Gastrocnemius medialis (tissue), 4 donors: ENCODE data around the gene TTBK1. TPM values are rescaled to one million over a fixed set of nuclear protein-coding genes. Genes with fewer than 3 reads are reported as not detected.

Experiments used
- ATAC-seq, 2 donors: fragments of 150-250 bp; one replicate each; pipeline ENCODE4 v1.9.1; 2016
- DNase-seq, 2 donors: peaks; one replicate each; pipeline ENCODE4 v3.0.0-alpha.2; 2019
- H3K27ac ChIP-seq, 4 donors: fragments of 200-600 bp; sonication (generic); 1 replicate in 1 of 4; 2 replicates in 3 of 4; pipeline ENCODE4 v1.5.1; 2016 to 2018; ENCODE audit warnings: mild to moderate bottlenecking in 2 of 4, moderate library complexity in 1 of 4
- H3K27me3 ChIP-seq, 3 donors: fragments of 200-600 bp; sonication (generic) in 2 of 3; 1 replicate in 1 of 3; 2 replicates in 2 of 3; pipeline versions ENCODE4 v1.5.1 to v1.6.0; 2016 to 2019; ENCODE audit warnings: mild to moderate bottlenecking in 1 of 3, moderate library complexity in 1 of 3
- H3K36me3 ChIP-seq, 2 donors: fragments of 200-600 bp; sonication (generic) in 1 of 2; one replicate each; pipeline ENCODE4 v1.5.1; 2017 to 2018
- H3K4me1 ChIP-seq, 2 donors: fragments of 200-600 bp; sonication (generic) in 1 of 2; one replicate each; pipeline ENCODE4 v1.5.1; 2016 to 2017; ENCODE audit warnings: mild to moderate bottlenecking in 2 of 2
- H3K4me3 ChIP-seq, 4 donors: fragments of 200-600 bp; sonication (generic) in 3 of 4; 1 replicate in 1 of 4; 2 replicates in 3 of 4; pipeline ENCODE4 v1.5.1; 2016 to 2019; ENCODE audit warnings: mild to moderate bottlenecking in 2 of 4
- H3K9me3 ChIP-seq, 3 donors: fragments of 200-600 bp; sonication (generic) in 2 of 3; 1 replicate in 1 of 3; 2 replicates in 2 of 3; pipeline ENCODE4 v1.5.1; 2016 to 2019
- POLR2A ChIP-seq, 2 donors: fragments of 450-650 bp; IDR thresholded peaks; one replicate each; pipeline ENCODE4 v1.6.1; 2017; ENCODE audit warnings: antibody characterized with exemption in 2 of 2, mild to moderate bottlenecking in 2 of 2, moderate library complexity in 2 of 2
- in situ Hi-C, 4 donors: fragments of 200-750 bp; cut with MboI; loops; one replicate each; pipeline versions ENCODE4 v1.15.0 to v1.8.0; 2017; ENCODE audit warnings: low sequenced_read_pairs in 4 of 4
- intact Hi-C: fragments of 100-400 bp; cut with DNase I; formaldehyde crosslinking; loops from one replicate; pipeline ENCODE4 v1.15.1; 2023; ENCODE audit warnings: low total_unique reads
- total RNA-seq, 4 donors: library from RNA; depleted of rRNA; stranded (reverse); fragments of >200 nt; gene quantifications; one replicate each; pipeline versions ENCODE4 v1.1.0 to v1.2.3, GENCODE V29; 2016
- TF ChIP-seq, protein P1 (sequence below), 5 experiments: fragments of 450-650 bp in 3 of 5; fragments of 200-600 bp in 2 of 5; sonication (generic) in 2 of 5; IDR thresholded peaks in 4 of 5; conservative IDR thresholded peaks in 1 of 5; 1 replicate in 4 of 5; 2 replicates in 1 of 5; pipeline ENCODE4 v1.5.1; 2016 to 2019; ENCODE audit warnings: antibody characterized with exemption in 5 of 5, mild to moderate bottlenecking in 3 of 5, moderate library complexity in 3 of 5

The TTBK1 gene
- total RNA-seq, 4 donors from 2014 or later, result 0.04 TPM; not detected in 3

DNA sequence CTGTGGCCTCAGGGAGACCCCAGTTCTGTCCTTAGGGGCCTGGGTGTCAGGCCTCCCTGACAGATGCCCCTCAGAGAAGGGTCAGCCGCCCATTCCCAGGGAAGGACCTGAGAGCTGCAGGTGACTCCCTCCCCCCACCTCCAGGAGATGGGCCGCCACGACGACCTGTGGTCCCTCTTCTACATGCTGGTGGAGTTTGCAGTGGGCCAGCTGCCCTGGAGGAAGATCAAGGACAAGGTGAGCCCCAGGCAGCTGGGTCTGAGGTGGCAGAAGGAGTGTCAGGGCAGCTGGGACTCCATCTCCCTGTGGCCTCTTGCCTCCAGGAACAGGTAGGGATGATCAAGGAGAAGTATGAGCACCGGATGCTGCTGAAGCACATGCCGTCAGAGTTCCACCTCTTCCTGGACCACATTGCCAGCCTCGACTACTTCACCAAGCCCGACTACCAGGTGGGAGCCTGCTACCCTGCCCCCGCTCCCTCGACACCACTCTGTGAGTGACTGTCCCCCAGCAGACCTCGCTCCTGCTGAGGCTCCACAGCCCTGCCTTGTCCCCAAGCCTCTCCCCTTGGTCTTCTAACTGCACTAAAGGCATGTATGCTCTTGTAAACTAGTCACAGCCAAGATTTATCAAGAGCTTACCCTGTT is 12.2 kb downstream of the TTBK1 start:
- DNase-seq (no peak), ATAC-seq (no peak)
- H3K4me3 ChIP-seq, result no peak overlapping the region
- in situ Hi-C loops, result no loop called here
- no peaks in the 10 kb centered on the region for H3K36me3 ChIP-seq
- H3K27ac ChIP-seq, result no peak overlapping the region
- no peaks in the 10 kb centered on the region for H3K4me1 ChIP-seq
- no peak for TF ChIP-seq POLR2A (IDR thresholded peaks at IDR 0.05)
- peaks cover 5 to 17% (median 6%) of the 10 kb centered on the region in 3 donors for H3K27me3 ChIP-seq
- intact Hi-C loops, result no loop called here
- H3K9me3 ChIP-seq, result no peaks in the 10 kb centered on the region

DNA sequence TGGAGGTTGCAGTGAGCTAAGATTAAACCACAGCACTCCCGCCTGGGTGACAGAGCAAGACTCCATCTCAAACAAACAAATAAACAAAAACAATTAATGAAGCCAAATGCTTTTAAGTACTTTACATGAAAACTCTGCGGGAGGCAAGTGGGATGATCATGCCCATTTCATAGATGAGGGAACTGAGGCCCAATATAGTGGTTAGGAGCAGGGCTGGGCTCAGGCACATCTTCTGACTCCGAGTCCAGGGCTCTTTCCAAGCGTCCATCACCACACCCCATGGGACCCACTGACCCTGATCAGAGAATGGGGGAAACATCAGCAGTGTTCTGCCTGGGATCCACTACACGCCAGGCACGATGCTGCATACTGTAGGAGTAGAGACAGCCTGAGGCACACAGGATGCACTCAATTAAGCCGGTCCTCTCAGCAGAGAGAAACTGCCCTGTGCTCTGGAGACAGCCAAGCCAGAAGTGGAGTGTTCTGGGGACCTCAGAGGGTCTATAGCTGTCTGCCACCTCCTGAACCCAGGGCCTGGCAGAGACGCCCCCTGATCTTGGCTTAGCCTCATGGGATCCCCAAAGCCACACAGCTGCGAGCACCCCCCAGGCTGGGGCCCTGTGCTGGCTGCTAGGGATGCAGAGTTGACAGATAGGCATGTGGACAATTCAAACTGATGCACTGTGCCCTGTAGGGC is 13.5 kb downstream of the TTBK1 start:
- Histone ChIP-seq H3K27me3 (peaks cover 0 to 9% (median under 1%) of the 10 kb centered on the region in 3 donors), H3K4me1 (no peaks in the 10 kb centered on the region), H3K9me3 (no peaks in the 10 kb centered on the region), H3K27ac (no peak overlapping the region), H3K4me3 (no peak overlapping the region), H3K36me3 (no peaks in the 10 kb centered on the region)
- in situ Hi-C loops, result no loop called here
- ATAC-seq (no peak), DNase-seq (no peak)
- intact Hi-C loops, result no loop called here
- no peak for TF ChIP-seq POLR2A (IDR thresholded peaks at IDR 0.05)
- TF ChIP-seq, protein P1, sequence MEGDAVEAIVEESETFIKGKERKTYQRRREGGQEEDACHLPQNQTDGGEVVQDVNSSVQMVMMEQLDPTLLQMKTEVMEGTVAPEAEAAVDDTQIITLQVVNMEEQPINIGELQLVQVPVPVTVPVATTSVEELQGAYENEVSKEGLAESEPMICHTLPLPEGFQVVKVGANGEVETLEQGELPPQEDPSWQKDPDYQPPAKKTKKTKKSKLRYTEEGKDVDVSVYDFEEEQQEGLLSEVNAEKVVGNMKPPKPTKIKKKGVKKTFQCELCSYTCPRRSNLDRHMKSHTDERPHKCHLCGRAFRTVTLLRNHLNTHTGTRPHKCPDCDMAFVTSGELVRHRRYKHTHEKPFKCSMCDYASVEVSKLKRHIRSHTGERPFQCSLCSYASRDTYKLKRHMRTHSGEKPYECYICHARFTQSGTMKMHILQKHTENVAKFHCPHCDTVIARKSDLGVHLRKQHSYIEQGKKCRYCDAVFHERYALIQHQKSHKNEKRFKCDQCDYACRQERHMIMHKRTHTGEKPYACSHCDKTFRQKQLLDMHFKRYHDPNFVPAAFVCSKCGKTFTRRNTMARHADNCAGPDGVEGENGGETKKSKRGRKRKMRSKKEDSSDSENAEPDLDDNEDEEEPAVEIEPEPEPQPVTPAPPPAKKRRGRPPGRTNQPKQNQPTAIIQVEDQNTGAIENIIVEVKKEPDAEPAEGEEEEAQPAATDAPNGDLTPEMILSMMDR (IDR thresholded peaks at IDR 0.05 in 4 of 5, conservative IDR thresholded peaks at IDR 0.05 in 1 of 5), result no peak

DNA sequence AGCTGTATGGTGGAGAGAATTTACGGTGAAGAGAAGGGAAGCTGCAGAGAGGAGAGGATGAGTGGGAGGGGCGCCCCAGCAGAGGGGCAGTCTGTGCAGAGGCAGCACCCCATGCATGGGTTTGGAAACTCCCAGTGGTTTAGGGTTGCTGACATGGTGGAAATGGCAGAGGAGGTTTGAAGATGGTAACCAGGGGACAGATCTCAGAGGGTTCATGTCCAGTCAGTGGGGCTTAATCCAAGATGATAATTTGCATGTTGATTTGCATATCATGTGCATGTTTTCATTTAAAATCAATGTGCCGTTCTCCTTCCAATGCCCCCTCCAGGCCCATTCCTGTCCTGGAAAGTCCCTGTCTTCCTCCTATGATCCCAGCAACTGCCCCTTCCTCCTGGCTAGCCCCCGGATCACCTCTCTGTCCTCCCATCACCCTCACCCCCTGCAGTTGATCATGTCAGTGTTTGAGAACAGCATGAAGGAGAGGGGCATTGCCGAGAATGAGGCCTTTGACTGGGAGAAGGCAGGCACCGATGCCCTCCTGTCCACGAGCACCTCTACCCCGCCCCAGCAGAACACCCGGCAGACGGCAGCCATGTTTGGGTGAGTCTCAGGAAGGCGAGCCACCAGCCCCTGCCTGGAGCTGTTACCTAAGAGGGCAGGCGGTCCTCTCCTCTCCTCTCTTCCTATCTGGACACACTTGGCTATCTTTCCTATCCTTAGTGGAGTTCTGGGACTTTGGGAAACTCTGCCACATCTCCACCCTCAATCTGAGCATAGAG is 14.3 kb downstream of the TTBK1 start:
- intact Hi-C loops, result no loop called here
- no peaks in the 10 kb centered on the region for H3K9me3 ChIP-seq
- ATAC-seq (no peak), DNase-seq (no peak)
- in situ Hi-C loops, result no loop called here
- no peak overlapping the region for H3K27ac ChIP-seq
- no peaks in the 10 kb centered on the region for H3K36me3 ChIP-seq
- H3K27me3 ChIP-seq, result peaks cover 0 to 9% (median 0%) of the 10 kb centered on the region in 3 donors
- no peaks in the 10 kb centered on the region for H3K4me1 ChIP-seq
- no peak for TF ChIP-seq POLR2A (IDR thresholded peaks at IDR 0.05)
- TF ChIP-seq, protein P1 (IDR thresholded peaks at IDR 0.05 in 4 of 5, conservative IDR thresholded peaks at IDR 0.05 in 1 of 5), result no peak
- no peak overlapping the region for H3K4me3 ChIP-seq

DNA sequence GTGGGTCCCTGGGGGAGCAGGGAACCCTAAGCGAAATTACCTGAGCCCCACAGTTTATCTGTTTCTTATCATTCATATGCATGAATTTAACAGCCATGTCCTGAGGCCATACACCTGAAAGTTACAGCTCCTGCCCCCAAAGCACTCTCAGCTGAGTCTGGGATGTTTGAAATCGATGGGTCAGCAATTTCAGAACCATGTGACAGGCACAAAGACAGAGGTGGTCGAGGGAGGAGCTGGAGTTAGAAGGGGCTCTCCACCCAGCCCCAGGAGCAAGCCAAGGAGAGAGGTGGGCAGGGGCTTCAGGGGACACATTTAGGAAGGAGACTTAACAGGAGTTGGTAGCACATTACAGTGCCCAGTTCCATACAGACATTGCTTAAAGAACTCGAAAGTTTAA is 14.9 kb downstream of the TTBK1 start:
- in situ Hi-C loops, result no loop called here
- H3K27me3 ChIP-seq, result peaks cover 0 to 4% (median 0%) of the 10 kb centered on the region in 3 donors
- H3K4me1 ChIP-seq, result no peaks in the 10 kb centered on the region
- intact Hi-C loops, result no loop called here
- H3K9me3 ChIP-seq, result no peaks in the 10 kb centered on the region
- H3K27ac ChIP-seq, result no peak overlapping the region
- no peak for ATAC-seq
- H3K4me3 ChIP-seq, result no peak overlapping the region
- TF ChIP-seq POLR2A (IDR thresholded peaks at IDR 0.05), result no peak
- TF ChIP-seq, protein P1 (IDR thresholded peaks at IDR 0.05 in 4 of 5, conservative IDR thresholded peaks at IDR 0.05 in 1 of 5), result no peak
- no peak for DNase-seq
- no peaks in the 10 kb centered on the region for H3K36me3 ChIP-seq
